ENCODE measurements around the gene GJB3. TPM values are rescaled to one million over a fixed set of nuclear protein-coding genes. Genes with fewer than 3 reads are reported as not detected.
"Not testable (repeated sequence)": the region's sequence is repeated elsewhere in the genome, so short reads cannot be mapped to it uniquely, and the experiment has no call there.

Gene GJB3
- total RNA-seq, 4 donors from 2014 or later, result 204 to 314 (median 239) TPM

DNA sequence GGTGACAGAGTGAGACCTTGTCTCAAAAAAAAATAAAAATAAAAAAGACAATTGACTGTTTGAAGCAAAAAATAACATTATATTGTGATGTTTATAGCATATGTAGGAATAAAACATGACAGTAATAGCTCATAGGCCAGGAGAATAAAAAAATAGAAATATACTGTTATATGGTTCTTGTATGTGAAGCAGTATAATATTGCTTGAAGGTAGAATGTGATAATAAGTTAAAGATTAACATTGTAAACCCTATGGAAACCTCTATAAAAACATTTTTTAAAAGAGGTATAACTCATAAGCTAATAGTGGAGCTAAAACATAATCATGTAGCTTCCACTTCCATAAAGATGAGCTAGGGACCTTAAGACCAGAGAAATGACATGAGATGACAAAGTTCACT lies 35.3 kb downstream of the GJB3 start:
- H3K4me3 ChIP-seq (ENCODE audit: low read depth, poor library complexity, severe bottlenecking), result no peak overlapping the region
- DNase-seq (ENCODE audit: low spot score in 2 of 2), result no peak
- TF ChIP-seq, protein P1, sequence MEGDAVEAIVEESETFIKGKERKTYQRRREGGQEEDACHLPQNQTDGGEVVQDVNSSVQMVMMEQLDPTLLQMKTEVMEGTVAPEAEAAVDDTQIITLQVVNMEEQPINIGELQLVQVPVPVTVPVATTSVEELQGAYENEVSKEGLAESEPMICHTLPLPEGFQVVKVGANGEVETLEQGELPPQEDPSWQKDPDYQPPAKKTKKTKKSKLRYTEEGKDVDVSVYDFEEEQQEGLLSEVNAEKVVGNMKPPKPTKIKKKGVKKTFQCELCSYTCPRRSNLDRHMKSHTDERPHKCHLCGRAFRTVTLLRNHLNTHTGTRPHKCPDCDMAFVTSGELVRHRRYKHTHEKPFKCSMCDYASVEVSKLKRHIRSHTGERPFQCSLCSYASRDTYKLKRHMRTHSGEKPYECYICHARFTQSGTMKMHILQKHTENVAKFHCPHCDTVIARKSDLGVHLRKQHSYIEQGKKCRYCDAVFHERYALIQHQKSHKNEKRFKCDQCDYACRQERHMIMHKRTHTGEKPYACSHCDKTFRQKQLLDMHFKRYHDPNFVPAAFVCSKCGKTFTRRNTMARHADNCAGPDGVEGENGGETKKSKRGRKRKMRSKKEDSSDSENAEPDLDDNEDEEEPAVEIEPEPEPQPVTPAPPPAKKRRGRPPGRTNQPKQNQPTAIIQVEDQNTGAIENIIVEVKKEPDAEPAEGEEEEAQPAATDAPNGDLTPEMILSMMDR (IDR thresholded peaks at IDR 0.05), result no peak
- TF ChIP-seq POLR2A (IDR thresholded peaks at IDR 0.05), result no peak
- intact Hi-C loops (cut with DNase I; ENCODE audit: low total_unique reads), result no loop called here

DNA sequence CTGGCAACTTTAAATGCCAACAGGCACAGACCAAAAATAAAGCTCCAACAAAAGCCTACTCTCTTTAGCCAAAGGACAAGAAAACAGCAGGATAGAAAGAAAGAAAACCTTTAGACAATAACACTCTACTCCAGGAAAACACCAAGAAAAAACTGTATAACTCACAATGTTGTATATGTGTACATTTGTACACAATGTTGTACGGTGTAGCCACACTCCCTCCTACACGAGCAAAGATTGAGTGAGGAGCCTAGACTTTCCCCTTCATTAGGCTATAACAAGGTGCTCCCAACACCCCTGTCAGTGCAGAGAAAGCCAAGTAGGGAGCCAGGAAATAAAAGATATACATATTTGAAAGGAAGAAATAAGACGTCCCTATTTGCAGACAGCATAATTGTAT lies 35.8 kb downstream of the GJB3 start:
- TF ChIP-seq, protein P1 (IDR thresholded peaks at IDR 0.05), result no peak
- no peak for TF ChIP-seq POLR2A (IDR thresholded peaks at IDR 0.05)
- H3K4me3 ChIP-seq (ENCODE audit: low read depth, poor library complexity, severe bottlenecking), result no peak overlapping the region
- 78 to 80% methylated on average over 3 of the region's 3 CpGs for WGBS, 2 donors
- intact Hi-C loops (cut with DNase I; ENCODE audit: low total_unique reads), result no loop called here
- no peak for DNase-seq (ENCODE audit: low spot score in 2 of 2)

DNA sequence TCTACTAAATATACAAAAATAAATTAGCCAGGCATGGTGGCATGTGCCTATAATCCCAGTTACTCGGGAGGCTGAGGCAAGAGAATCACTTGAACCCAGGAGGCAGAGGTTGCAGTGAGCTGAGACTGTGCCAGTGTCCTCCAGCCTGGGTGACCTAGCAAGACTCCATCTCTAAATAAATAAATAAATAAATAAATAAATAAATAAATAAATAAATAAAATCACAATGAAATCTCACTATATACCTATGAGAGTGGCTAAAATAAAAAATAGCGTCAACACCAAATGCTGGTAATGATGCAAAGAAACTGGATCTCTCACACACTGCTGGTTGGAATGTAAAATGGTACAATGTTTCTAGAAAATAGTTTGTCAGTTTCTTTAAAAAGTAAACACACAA lies 37.8 kb downstream of the GJB3 start:
- 95% methylated on average over 2 of the region's 2 CpGs for WGBS, 2 donors
- DNase-seq (ENCODE audit: low spot score in 2 of 2); H3K4me3 ChIP-seq (ENCODE audit: low read depth, poor library complexity, severe bottlenecking); intact Hi-C loops (cut with DNase I; ENCODE audit: low total_unique reads): not testable (repeated sequence)

DNA sequence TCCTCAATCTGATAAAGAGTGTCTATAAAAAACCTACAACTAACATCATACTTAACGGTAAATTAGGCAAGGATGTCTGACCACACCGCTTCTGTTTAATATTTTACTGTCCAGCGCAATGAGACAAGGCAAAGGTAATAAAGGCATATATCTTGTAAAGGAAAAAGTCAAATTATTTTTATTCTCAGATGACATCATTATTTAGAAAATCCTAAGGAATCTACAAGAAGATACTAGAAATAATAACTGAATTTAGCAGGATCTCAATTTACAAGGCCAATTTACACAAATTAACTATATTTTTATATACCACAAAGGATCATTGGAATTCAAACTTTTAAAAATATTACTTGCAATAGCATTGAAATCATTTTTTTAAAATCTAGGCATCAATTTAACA lies 41.2 kb downstream of the GJB3 start:
- TF ChIP-seq, protein P1 (IDR thresholded peaks at IDR 0.05), result no peak
- TF ChIP-seq POLR2A (IDR thresholded peaks at IDR 0.05), result no peak
- no peak for DNase-seq (ENCODE audit: low spot score in 2 of 2)
- 75 to 89% methylated on average over 3 of the region's 3 CpGs for WGBS, 2 donors
- H3K4me3 ChIP-seq (ENCODE audit: low read depth, poor library complexity, severe bottlenecking), result no peak overlapping the region
- intact Hi-C loops (cut with DNase I; ENCODE audit: low total_unique reads), result no loop called here

DNA sequence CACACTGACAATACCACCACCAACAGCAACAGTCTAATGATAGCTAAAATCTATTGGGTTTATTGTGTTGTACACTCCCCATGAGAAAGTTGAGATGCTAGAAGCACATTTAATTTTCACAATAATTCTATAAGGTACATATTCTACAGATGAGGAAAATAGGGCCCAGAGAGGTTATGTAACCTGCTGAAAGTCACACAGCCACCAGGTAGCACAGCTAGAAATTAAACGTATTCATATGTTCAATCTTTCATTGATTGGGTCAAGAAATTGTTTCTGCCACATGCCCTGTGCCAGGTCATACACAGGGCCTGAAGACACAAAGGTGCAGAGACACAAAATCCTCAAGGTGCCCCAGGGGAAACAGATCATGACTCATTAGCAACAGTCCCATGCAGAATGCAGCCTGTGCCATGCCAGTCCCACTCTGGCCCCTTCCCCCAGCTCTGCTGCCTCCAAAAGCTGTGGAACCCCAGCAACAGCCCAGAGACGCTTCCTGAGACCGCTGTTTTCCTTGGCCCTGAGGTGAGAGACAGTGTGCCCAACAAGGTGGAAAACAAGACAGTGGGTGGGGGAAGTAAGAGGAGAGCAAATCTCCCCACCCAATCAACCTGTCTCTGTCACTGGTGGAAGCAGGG lies 43.9 kb downstream of the GJB3 start:
- 81 to 99% methylated on average over 3 of the region's 3 CpGs for WGBS, 2 donors
- TF ChIP-seq, protein P1 (IDR thresholded peaks at IDR 0.05), result no peak
- no peak for TF ChIP-seq POLR2A (IDR thresholded peaks at IDR 0.05)
- DNase-seq (ENCODE audit: low spot score in 2 of 2), result no peak
- intact Hi-C loops (cut with DNase I; ENCODE audit: low total_unique reads), result no loop called here
- H3K4me3 ChIP-seq (ENCODE audit: low read depth, poor library complexity, severe bottlenecking), result no peak overlapping the region

DNA sequence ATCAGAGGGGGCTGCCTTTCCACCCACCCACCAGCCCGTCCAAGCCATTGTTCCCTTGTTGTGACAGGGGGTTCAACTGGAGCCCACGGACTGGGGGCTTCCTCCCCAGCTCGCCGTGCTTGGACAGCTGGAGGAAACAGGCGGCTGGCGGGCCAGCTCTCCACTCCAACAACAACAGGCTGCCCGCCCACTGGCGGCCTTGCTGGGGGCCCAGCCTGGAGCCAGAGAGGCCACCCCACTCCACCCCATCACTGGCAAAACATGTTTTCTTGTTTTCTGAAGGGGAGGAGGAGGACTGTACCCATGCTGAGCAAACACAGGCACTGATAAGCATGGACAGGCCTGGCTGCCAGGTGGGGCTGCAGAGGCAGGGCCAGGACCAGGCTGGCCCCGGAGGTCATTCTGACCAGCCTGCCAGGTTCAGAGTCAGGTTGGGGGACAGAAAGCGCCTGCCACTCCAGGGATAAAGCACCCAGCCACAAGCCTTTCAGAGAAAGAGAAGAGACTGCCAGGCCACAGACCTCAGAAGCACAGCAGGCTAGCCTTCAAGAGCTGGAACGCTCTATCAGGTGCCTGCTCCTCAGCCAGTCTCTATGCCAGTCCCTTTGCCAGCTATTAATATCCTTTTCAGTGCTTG lies 44.6 kb downstream of the GJB3 start:
- no peak overlapping the region for H3K4me3 ChIP-seq (ENCODE audit: low read depth, poor library complexity, severe bottlenecking)
- DNase-seq (ENCODE audit: low spot score in 2 of 2), result no peak
- TF ChIP-seq POLR2A (IDR thresholded peaks at IDR 0.05), result no peak
- TF ChIP-seq, protein P1 (IDR thresholded peaks at IDR 0.05), result no peak
- WGBS, 2 donors, result 73 to 75% methylated on average over 9 to 11 of the region's 11 CpGs
- intact Hi-C loops (cut with DNase I; ENCODE audit: low total_unique reads), result no loop called here

All from lower leg skin (tissue), 4 donors.